ENCODE data around the gene NHP2. TPM values are rescaled to one million over a fixed set of nuclear protein-coding genes. Genes with fewer than 3 reads are reported as not detected.
A peak's percentile ranks its signal among the peaks of the same experiment; 100 is the strongest.

The NHP2 gene
- total and polyA plus RNA-seq, 4 experiments from 2014 or later = 64.1 to 250 (median 139) TPM

DNA sequence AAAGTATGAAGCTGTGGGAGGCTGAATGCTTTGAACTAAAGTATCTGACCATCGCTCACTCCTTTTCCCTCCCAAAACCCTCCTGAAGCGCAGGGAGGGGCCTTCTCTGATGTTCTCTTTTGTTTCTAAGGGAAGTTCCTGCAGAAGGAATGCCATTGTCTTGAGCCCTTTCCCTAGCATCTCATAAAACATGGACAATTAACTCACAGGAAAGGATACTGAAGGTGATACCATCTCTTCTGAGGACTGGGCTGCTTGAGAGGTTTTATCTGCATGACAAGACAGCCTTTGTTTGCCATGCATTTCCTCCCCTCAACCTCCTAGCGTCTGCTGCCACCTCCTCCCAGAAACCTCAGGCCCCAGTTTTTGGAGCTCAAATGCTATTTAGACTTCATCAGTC lies 27.1 kb downstream of the NHP2 start:
- ChIA-PET POLR2A (ENCODE audit: partially characterized antibody) (no interaction called here), CTCF (ENCODE audit: partially characterized antibody) (interaction anchor here (0.9 kb wide), 1 partner anchor 50 kb away, joined by 3 read pairs; no protein-coding TSS in a partner anchor)
- Histone ChIP-seq H3K4me1 (ENCODE audit: insufficient read depth, low read length) (peaks cover 12% of the 10 kb centered on the region), H3K4me3 (ENCODE audit: low read length in 2 of 2) (no peak overlapping the region), H3K36me3 (ENCODE audit: insufficient read depth, low read length) (no peaks in the 10 kb centered on the region), H3K27me3 (ENCODE audit: insufficient read depth, low read length) (no peaks in the 10 kb centered on the region), H3K27ac (ENCODE audit: low read depth, low read length) (no peak overlapping the region), H3K9me3 (ENCODE audit: control insufficient read depth in 1 of 2, low read length in 2 of 2) (no peaks in the 10 kb centered on the region)
- DNase-seq = no peak
- Mint-ChIP-seq H3K36me3 (no peaks in the 10 kb centered on the region), H3K9me3 (no peaks in the 10 kb centered on the region), H3K27me3 (no peaks in the 10 kb centered on the region), H3K27ac (peak overlapping the region in 1 of 7 donors; percentile 30), H3K4me1 (peaks cover 3 to 13% (median 6%) of the 10 kb centered on the region in 4 donors), H3K4me3 (no peak overlapping the region)
- intact Hi-C loops (cut with micrococcal nuclease) = no loop called here

DNA sequence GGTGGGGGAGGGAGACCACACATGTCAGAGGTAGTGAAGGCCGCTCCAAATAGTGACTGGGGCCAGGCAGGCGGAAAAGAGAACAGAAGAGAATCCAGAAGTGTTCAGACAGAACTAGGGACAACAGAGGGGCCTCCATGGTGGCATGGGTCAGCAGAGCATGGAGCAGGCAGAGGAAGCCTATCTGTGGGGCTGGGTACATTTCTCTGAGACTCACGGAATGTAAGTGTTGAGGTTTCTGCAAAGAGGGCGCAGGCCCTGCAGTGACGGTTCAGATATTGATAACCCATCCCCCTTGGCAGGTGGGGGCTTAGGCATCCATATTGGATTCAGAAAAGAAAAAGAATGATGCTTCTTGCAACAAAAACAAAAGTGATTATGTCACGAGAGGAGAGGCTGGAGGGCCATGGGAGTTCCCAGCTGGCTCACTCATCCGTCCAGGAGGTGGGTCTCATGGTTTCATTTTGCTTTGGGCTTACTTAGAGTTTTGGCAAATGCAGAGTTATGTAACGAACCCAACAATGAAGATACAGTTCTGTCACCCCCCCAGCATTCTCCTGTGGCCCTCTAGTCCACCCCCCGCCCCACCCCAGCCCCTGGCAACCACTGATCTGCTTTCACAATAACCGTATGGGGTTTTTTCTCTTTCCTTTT lies 28.3 kb downstream of the NHP2 start:
- CTCF ChIA-PET (ENCODE audit: partially characterized antibody) = interaction anchor here (1.6 kb wide), 1 partner anchor 23 kb away, joined by 3 read pairs; no protein-coding TSS in a partner anchor

DNA sequence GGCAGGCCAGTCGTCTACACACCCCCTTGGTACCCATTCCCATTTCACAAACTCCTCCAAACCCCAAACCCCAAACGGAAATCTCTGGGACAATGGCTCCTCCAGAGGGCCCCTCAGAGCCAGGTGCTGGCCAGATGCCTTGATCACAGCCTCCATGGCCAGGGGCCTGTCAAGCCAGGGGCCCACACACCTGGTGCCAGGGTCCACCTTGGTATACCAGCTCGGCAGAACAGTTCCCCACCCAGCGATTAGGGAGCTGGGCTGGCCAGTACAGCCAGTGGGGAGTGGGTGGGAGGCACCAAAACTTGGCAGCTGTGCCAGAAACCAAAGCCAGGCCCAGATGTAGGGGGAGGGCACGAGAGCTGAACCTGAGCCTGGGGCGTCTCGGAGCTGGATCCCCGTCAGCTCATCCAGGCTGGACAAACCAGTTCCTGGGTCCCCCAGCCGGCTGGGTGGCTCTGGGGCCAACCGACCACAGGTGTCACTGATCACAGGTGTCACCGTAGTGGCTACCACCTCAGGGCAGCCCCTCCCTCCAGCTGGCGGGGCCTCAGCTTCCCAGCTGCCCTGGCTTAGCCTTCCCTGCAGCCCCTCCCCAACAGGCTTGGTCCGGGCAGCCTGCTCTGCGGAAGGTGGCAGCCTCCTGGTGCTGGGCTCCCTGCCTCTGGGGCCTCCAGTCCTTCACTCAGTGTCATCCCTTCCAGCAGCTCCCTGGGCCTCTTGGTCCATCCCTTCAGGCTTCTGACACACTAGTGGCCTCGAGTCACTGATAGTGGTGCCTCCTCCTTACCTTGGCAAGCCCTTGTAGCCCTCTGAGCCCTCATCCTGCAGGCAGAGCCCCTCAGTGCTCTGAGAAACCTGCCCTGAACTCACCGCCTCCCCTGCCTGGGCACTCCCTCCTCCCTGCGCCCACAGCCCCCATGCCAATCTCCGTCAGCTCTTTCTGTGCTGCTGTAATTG lies 29.4 kb downstream of the NHP2 start:
- Mint-ChIP-seq H3K4me1 (peaks cover 2 to 13% (median 7%) of the 10 kb centered on the region in 4 donors), H3K4me3 (no peak overlapping the region), H3K9me3 (no peaks in the 10 kb centered on the region), H3K27me3 (peaks cover 0 to 1% of the 10 kb centered on the region in 2 donors), H3K36me3 (peaks cover 0 to 2% of the 10 kb centered on the region in 2 donors), H3K27ac (no peak overlapping the region)
- Histone ChIP-seq H3K9me3 (ENCODE audit: control insufficient read depth in 1 of 2, low read length in 2 of 2) (no peaks in the 10 kb centered on the region), H3K4me3 (ENCODE audit: low read length in 2 of 2) (no peak overlapping the region), H3K4me1 (ENCODE audit: insufficient read depth, low read length) (peaks cover 19% of the 10 kb centered on the region), H3K27me3 (ENCODE audit: insufficient read depth, low read length) (no peaks in the 10 kb centered on the region), H3K36me3 (ENCODE audit: insufficient read depth, low read length) (no peaks in the 10 kb centered on the region), H3K27ac (ENCODE audit: low read depth, low read length) (no peak overlapping the region)
- POLR2A ChIA-PET (ENCODE audit: partially characterized antibody) = interaction anchor here (0.9 kb wide), 2 partner anchors 10 to 11 kb away, joined by 3 read pairs; partner anchors contain the start of gene N4BP3
- no peak for DNase-seq
- CTCF ChIA-PET (ENCODE audit: partially characterized antibody) = interaction anchor here (1.3 to 2.1 kb wide), 3 partner anchors 21 to 30 kb away, joined by 3 to 8 read pairs (median 4); no protein-coding TSS in a partner anchor
- intact Hi-C loops (cut with micrococcal nuclease) = no loop called here

More for the DNA sequence above, 28.3 kb downstream of the NHP2 start:
- peak overlapping the region in 2 of 7 donors; percentile 17 to 61 for H3K27ac Mint-ChIP-seq
- no peaks in the 10 kb centered on the region for H3K27me3 ChIP-seq (ENCODE audit: insufficient read depth, low read length)
- no peak for DNase-seq
- peaks cover 0 to 2% of the 10 kb centered on the region in 2 donors for H3K36me3 Mint-ChIP-seq
- intact Hi-C loops (cut with micrococcal nuclease) = no loop called here
- H3K4me1 ChIP-seq (ENCODE audit: insufficient read depth, low read length) = peaks cover 19% of the 10 kb centered on the region
- POLR2A ChIA-PET (ENCODE audit: partially characterized antibody) = interaction anchor here (0.9 kb wide), 1 partner anchor 11 kb away, joined by 3 read pairs; the partner anchor contains the start of gene N4BP3
- H3K4me1 Mint-ChIP-seq = peaks cover 2 to 17% (median 8%) of the 10 kb centered on the region in 4 donors
- H3K27ac ChIP-seq (ENCODE audit: low read depth, low read length) = no peak overlapping the region
- H3K27me3 Mint-ChIP-seq = peaks cover 0 to 1% of the 10 kb centered on the region in 2 donors
- H3K36me3 ChIP-seq (ENCODE audit: insufficient read depth, low read length) = no peaks in the 10 kb centered on the region
- H3K4me3 ChIP-seq (ENCODE audit: low read length in 2 of 2) = no peak overlapping the region
- no peak overlapping the region for H3K4me3 Mint-ChIP-seq
- no peaks in the 10 kb centered on the region for H3K9me3 Mint-ChIP-seq
- no peaks in the 10 kb centered on the region for H3K9me3 ChIP-seq (ENCODE audit: control insufficient read depth in 1 of 2, low read length in 2 of 2)

- intact Hi-C loops (cut with micrococcal nuclease) = no loop called here
- peaks cover 0 to 1% of the 10 kb centered on the region in 2 donors for H3K27me3 Mint-ChIP-seq
- Histone ChIP-seq H3K4me3 (ENCODE audit: low read length in 2 of 2) (no peak overlapping the region), H3K9me3 (ENCODE audit: control insufficient read depth in 1 of 2, low read length in 2 of 2) (no peaks in the 10 kb centered on the region), H3K27ac (ENCODE audit: low read depth, low read length) (no peak overlapping the region), H3K27me3 (ENCODE audit: insufficient read depth, low read length) (no peaks in the 10 kb centered on the region), H3K36me3 (ENCODE audit: insufficient read depth, low read length) (no peaks in the 10 kb centered on the region), H3K4me1 (ENCODE audit: insufficient read depth, low read length) (peaks cover 20% of the 10 kb centered on the region)
- H3K27ac Mint-ChIP-seq = no peak overlapping the region
- no peak for DNase-seq
- no peaks in the 10 kb centered on the region for H3K9me3 Mint-ChIP-seq
- peaks cover 0 to 2% of the 10 kb centered on the region in 2 donors for H3K36me3 Mint-ChIP-seq
- H3K4me1 Mint-ChIP-seq = peaks cover 2 to 13% (median 7%) of the 10 kb centered on the region in 4 donors
- POLR2A ChIA-PET (ENCODE audit: partially characterized antibody) = interaction anchor here (0.9 to 3.6 kb wide), 3 partner anchors 8 to 30 kb away, joined by 3 to 19 read pairs (median 3); partner anchors contain the start of gene NHP2
- CTCF ChIA-PET (ENCODE audit: partially characterized antibody) = interaction anchor here (1.3 to 3.2 kb wide), 4 partner anchors 13 to 48 kb away, joined by 4 to 25 read pairs (median 6); no protein-coding TSS in a partner anchor
- H3K4me3 Mint-ChIP-seq = no peak overlapping the region
Measured at GRCh38 chr5:178123094-178123965, 30.4 kb downstream of the NHP2 start.

DNA sequence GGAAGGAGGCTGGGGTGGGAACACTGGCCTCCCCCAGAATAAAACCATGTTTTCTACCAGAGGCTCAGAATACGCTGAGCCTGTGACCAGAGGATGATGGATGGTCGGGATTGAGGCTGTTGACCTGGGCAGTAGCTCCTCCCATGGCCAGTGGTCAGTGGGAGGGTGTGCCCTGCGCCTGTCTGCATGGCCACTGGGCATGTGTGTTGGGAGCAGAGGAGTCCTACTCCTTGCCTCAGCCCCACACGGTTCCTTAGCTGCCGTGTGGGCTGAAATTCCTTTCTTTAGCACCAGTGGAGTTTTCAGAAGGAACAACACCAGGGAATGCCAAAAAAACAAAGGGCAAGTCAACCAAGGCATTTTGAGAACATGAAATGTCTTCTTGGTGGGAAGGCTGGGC lies 31.3 kb downstream of the NHP2 start:
- CTCF ChIA-PET (ENCODE audit: partially characterized antibody) = interaction anchor here (1.4 to 3.2 kb wide), 3 partner anchors 14 to 47 kb away, joined by 4 to 26 read pairs (median 25); no protein-coding TSS in a partner anchor

More for the DNA sequence above, 31.3 kb downstream of the NHP2 start:
- Histone ChIP-seq H3K27me3 (ENCODE audit: insufficient read depth, low read length) (no peaks in the 10 kb centered on the region), H3K9me3 (ENCODE audit: control insufficient read depth in 1 of 2, low read length in 2 of 2) (no peaks in the 10 kb centered on the region), H3K4me3 (ENCODE audit: low read length in 2 of 2) (no peak overlapping the region), H3K4me1 (ENCODE audit: insufficient read depth, low read length) (peaks cover 28% of the 10 kb centered on the region), H3K27ac (ENCODE audit: low read depth, low read length) (no peak overlapping the region), H3K36me3 (ENCODE audit: insufficient read depth, low read length) (no peaks in the 10 kb centered on the region)
- Mint-ChIP-seq H3K4me3 (no peak overlapping the region), H3K36me3 (peaks cover 0 to 2% of the 10 kb centered on the region in 2 donors), H3K27ac (no peak overlapping the region), H3K27me3 (peaks cover 0 to 1% of the 10 kb centered on the region in 2 donors), H3K9me3 (no peaks in the 10 kb centered on the region), H3K4me1 (peaks cover 2 to 13% (median 7%) of the 10 kb centered on the region in 4 donors)
- POLR2A ChIA-PET (ENCODE audit: partially characterized antibody) = interaction anchor here (1.2 to 3.6 kb wide), 3 partner anchors 9 to 31 kb away, joined by 3 to 19 read pairs (median 6); partner anchors contain the start of gene NHP2
- DNase-seq = no peak
- intact Hi-C loops (cut with micrococcal nuclease) = no loop called here
